GM18517 (cell line): Measurements from ENCODE around the gene ATP6V1C2.

Source experiments
- ATAC-seq: cut with Tn5 transposase; IDR thresholded peaks from one replicate; pipeline ENCODE4 v1.9.1; 2021; ENCODE audit warnings: mild to moderate bottlenecking, moderate library complexity; ENCODE audit not compliant: unreplicated experiment

ATP6V1C2 gene

DNA sequence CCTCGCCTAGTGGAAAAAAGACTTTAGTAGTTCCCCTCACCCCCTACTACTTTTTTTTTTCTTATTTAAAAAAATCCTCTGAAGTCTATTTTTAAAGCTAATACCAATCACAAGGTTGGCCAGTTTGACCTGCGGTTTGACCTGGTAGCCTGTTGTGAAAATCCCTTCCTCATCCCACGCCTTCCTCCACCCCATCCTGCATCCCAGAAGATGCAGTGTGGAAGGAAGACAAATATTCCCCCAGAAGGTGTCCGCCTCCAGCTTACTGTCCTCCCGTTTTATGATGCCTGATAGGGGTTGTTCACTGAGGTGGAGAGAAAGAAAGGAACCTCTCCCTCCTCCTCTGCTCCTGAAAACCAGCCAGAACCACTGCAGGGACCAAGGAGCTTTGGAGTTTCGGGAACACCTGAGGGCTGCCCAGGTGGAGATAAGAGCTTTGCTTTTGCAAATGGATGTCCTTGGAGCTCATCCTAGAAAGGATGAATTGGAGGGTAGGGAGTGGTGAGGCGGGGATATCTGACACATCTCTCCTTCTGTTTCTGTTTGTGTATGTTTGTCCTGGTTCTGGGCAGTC is 909 bp downstream of the ATP6V1C2 start:
- no peak for ATAC-seq

DNA sequence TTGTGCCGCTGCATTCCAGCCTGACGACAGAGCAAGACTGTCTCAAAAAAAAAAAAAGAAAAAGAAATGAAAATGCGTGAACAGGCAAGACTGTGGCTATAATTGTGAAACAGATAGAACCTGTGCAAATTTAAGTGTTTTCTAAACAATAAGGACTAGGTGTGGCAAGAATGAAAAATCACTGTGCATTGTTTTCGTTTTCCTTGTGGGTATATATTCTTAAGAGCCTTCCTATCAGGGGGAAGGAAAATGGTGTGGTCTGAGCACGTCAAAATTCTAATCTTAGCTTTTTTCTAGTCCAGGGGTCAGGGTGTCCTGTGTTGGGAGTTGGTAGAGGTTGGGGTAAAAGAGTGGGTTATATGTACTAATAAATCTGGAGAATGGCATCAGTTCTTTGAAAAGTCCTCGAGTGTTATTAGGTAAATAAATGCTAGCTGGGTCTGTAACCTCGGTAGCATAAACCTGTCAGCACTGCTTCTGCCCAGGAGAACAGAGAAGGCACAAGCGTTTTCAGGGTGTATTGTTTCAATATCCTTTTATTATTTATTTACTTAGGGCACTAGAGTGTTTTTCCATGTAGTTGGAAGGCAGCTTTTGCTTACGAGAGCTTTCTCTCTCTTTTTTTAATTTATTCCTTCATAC is 11.6 kb downstream of the ATP6V1C2 start:
- ATAC-seq = no peak

DNA sequence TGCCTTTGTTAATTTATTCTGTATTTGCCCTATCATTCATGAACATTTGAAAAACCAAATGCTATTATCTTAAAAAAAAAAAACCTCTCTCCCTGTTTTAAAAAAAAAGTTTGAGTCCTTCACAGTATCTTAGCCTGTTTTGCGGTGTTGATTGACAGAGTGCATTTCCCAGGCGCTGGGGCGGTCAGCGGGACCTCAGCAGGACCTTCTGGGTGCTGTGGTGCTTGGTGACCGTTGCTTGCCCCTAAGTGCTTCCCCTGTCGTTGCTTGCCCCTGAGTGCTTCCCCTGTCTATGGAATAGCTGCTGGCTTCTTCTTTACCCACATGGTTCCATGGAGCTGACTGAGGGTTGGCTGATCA is 12.1 kb downstream of the ATP6V1C2 start:
- ATAC-seq = no peak

DNA sequence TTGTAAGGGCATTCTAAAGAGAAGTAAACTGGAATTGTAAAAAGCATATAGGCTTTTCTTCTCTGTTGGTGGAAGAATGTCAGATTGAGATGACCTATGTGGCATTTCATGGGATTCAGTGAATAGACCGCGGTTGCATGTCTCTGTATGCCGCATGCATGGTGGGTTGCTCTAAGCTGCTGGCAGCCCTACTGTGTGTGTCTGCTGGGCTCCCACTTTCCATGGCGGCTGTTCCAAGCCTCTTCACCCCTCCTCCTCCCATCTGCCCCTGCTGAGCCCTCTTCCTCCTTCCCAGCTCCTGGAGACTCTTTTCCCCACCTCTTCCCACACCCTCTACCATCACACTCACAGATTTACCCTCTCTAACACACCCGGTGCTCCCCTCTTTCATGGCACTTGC is 12.6 kb downstream of the ATP6V1C2 start:
- ATAC-seq = no peak

DNA sequence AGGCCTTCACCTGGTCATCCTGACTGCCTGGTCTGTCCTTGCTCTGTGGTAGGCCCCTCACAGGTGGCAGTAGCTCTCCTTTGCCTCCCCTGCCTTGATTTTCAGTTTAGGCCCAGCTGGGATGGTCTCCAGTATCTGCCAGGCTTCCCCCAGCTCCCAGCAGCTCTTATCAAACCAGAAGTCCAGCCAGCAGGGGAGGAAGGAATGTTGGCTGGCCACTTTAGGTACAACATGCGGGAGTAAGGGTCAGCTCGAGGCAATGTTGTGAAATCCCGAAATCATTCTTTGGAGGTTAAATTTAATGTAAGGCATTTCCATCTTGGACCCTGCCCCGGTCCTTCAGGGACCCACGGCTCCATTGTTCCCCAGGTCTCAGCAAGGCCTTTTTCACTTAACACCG is 16.8 kb downstream of the ATP6V1C2 start:
- no peak for ATAC-seq

DNA sequence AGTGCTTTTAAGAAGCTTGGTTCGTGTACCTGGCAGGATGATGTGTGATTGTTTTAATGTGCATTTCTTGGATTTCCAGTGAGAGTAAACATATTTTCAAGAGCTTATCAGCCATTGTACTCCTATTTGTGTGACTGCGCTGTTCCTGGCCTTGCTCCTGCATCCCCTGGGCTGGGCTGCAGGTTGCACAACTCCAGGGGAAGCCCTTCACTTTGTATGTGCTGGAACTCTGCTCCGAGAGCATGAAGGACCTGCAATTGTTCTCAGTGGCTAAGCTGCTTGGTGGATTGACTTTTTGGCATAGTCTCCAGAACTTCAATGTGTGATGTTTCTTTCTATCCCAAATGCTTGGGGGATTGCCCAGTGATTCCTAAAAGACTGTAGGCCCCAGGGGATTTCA is 18.8 kb downstream of the ATP6V1C2 start:
- ATAC-seq = no peak

DNA sequence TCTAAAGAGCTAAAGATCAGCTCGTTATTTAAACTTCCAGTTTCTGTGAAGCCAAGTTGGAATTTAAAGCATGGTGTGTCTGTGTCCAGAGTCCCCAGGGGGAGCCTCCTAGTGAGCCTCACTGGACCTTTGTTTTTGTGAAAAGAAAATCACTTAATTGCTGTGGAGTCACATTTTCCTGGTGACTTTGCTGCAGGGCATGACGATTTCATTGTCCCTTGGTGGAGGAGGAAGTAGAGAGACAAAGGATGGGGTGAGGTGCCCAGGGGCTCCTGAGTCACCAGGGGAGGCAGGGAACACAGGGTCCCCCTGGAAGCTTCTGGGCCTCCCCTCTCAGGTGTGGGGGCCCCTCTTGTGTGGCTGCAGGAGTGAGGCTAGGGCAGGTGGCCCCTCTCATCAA is 19.7 kb downstream of the ATP6V1C2 start:
- no peak for ATAC-seq

DNA sequence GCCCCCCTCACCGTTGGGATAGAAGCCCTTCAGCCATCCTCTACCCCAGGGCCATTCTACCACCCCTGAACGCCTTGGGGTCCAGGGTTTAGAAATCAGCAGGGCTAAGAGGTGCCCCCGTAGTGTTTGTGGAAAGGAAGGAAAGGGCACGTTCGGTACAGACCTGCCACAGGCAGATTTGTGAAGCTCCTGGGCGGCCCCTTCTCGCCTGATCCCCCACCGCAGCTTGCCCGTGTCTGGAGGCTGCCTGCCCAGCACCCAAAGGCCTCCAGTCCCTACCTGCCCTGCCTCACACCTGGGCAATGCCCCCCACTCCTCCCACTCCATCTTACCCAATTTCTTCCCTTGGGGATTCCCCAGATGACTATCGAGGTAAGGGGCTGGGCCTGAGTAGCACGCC is 21.2 kb downstream of the ATP6V1C2 start:
- no peak for ATAC-seq

DNA sequence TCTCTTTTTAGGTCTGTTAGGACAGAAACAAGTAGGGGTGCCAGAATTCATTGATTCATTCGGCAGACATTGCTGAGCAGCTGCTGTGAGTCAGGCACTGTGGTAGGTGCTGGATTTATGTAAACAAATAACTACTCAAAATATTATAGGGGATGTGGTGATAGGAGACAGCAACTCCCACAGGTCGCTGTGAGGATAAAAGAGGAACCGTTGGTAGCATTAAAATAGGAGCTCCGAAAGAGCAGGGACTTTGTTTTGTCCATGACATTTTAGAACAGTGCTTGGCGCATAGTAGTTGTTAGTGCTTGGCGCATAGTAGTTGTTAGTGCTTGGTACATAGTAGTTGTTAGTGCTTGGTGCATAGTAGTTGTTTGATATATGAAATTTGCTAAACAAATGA is 29.2 kb downstream of the ATP6V1C2 start:
- ATAC-seq = no peak

DNA sequence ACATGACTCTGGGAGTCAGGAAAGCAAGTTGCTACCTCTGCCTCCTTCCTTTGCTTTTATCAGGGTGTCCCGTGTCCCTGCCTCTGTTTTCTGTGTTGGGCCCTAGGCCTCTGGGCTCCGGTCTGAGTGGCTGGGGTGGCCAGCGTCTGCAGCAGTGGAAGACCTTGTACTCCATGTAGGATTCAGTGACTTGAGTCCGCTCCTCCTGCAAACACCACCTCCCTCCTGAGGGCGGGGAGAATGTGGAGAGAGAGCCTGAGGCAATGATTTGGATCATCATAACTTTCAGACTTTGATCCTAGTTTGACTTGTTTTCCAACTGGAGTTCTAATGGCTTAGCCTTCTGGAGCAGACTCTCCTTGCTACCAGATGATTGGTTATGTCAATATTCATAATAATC is 30.8 kb downstream of the ATP6V1C2 start:
- ATAC-seq = no peak

DNA sequence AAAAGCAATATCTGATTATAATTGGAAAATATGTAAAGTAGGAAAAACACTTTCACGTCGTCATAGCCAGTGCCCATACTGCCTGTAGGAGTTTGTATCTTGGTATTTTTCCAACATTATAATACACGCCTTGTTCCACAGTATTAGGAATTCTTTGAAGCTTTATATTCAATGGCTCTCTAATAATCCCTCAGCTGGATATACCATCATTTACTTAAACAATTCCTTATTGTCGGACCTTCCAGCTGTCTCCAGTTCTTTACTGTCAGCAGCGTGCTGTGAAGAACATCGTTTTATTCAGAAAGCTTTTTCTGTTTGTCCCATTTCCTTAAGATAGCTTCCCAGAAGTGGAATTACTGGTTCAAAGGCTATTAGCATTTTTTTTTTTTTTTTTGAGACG is 31.7 kb downstream of the ATP6V1C2 start:
- ATAC-seq = no peak

DNA sequence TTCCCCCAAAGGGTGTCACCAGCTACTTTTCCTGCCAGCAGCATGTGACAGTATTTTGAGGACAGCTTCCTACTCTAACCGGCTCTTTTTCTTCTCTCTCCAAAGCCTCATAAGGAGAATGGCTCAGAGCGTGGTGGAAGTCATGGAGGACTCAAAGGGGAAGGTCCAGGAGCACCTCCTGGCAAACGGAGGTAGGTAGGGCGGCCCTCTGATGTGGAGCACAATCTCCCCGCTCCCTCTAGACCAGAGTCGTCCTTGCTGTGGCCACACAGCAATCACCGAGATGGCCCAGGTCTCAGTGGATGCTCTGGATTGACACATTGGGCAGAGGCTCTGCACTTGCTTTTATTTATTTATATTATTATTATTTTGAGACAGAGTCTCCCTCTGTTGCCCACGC is 32.4 kb downstream of the ATP6V1C2 start:
- no peak for ATAC-seq

DNA sequence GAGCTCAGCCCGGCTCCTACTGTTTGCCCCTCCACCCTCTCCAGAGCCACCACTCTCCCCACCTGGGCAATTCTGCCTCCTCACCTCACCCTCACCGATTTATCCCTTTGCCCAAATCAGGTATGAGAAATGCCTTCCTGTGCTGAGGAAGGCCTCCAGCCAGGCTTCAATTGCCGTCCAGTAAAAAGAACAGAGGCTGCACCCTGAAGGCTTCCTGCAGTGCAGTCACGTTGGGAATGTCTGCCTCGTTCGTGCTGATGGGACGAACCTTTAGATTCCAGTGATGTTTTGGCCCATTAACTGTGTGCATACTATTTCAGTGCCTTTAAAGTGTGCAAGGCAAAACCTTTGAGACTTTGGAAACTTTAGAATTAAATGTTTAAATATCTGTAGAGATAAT is 34.2 kb downstream of the ATP6V1C2 start:
- no peak for ATAC-seq

DNA sequence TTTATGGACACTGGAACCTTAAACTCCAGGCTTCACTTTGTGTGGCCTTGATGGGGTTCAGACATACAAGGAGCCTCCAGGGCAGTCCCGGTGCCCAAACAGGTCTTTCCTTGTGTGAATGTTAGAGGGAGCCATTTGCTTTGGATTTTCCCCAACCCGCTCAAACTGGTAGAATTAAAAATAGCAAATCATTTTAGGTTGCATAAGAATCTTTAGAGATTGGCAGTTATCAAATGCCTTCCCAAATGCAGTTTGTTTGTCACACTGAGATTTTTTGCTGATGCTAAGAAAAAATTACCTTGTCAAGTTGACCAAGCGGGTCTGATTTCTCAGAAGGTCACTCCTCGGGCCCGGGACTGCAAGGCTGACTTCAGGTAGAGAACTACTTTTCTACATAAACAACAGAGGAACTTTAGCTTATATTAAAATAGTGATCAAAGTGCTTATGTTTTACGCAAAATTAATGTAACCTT is 36.4 kb downstream of the ATP6V1C2 start:
- no peak for ATAC-seq

DNA sequence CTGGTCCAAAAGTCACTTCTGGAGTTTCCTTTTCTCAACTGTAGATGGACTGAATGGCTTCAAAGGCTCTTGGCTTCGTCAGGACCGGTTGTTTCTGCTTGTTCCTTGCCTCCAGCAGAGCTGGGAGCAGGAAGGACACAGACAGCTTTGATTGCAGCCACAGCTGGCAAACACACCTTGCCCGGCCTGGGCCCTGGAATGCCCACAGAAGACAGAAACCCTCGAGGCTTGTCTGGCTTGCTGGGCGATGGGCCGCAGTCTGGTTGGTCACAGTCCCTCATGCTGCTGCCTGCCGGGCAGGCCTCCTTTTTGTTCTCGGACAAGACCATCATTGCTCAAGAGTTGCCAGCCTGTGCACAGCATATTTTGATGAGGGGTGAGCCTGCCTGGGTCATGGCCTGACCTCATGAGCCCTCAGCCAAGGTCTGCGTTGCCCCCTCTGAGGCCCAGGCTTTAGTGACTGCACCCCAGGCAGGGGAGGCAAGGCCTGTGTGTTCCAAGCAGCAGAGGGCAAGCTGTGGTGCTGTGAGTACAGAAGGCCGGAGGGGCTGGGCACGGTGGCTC is 37.8 kb downstream of the ATP6V1C2 start:
- no peak for ATAC-seq

DNA sequence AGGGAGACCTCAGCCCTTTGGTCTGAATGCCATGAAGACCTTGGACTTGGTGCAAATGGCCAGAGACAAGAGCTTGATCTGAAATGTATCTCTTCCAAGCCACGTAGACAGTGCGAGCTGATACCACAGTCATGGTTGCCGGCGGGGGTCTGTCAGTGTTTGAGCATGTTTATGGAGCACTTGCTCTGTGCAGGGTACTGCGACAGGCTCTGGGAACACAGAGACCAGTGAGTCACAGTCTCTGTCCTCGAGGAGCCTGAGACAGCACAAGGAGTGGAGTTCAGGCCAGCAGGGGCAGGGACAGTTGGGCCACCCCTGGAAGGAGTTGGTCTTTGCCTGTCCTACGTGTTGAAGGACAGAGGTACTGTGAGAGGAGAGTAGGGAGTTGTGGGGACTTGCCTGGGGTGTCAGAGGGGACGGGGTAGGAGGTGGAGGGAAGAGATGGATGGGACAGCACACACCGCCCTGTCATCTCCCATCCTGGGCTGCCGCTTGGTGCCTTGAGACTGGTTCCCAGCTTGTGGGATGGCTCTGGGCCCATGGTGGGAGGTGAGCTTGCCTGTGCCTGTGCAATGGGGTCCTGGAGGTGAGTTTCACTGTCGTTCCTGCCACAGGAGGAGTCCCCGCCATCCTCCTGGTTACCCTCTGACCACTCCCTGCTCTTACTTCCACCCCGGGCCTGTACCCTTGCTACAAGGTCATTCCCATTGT is 39.5 kb downstream of the ATP6V1C2 start:
- no peak for ATAC-seq

DNA sequence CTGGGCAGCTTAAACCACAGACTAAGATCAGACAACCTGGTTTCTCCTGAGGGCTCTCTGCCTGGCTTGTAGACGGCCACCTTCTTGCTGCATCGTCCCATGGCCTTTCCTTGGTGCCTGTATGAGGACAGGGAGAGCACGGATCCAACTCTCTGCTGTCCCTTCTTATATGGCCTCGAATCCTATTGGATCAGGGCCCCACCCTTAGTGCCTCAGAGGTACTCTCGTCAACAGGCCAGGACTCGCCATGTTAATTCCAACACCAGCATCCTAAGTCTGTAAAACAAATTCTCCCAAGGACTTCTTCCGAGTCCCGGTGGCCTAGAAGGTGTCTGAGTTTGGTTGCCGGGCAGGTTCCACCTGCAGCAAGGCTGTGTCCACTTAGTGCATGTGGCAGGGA is 40.2 kb downstream of the ATP6V1C2 start:
- ATAC-seq = no peak

DNA sequence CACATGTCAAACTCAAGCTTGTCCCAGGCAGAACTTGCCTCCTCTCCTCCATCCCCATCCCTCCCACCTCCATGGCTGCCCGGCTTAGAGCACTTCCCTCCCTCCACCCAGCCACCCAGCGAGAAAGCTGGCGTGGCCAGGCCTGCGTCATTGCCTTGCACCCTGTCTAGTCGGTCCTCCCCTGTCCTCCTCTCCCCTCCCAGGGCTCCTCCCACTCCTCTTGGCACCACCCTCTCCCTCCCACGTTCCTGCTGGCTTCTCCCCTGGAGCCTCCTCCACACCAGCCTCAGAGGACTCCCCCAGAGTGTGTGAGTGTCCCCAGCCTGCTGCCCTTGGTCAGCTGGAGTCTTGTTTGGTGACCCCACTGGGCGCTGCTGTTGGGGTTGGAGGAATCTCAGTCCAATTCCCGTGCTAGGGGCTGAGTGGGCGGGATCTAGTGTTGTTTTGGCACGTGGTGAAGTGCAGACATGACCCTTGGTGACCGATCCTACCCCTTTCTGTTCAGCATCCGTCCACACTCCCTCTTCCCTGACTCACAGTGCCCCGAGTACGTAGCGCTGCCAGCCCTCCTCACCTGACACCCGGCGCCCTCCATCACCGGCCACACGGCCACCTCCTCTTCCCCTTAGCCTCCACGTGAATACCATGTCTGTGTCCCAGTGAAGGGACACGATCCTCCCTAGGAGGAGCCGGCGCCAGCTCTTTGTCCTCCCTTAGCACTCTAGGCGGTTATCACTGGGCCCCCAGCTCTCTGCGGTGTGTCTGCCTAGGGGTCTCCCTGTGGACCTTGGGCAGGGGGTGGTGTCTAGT is 41.4 kb downstream of the ATP6V1C2 start:
- ATAC-seq = no peak

DNA sequence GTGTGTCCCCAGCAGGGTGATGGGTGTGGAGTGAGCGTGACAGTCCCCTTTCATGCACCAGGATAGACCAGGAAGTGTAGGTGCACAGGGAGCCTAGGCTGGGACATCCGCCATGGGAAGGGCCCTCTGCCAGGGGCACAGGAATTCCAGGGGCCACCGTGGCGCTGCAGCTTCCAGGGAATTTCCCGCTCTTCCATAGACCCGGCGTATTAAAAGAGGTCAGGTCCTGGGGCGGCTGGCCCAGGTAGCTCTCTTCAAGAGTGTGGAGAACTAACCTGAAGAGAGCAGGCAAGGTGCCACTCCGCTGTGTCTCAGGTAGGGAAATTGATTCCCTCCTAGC is 42.0 kb downstream of the ATP6V1C2 start:
- ATAC-seq = no peak

DNA sequence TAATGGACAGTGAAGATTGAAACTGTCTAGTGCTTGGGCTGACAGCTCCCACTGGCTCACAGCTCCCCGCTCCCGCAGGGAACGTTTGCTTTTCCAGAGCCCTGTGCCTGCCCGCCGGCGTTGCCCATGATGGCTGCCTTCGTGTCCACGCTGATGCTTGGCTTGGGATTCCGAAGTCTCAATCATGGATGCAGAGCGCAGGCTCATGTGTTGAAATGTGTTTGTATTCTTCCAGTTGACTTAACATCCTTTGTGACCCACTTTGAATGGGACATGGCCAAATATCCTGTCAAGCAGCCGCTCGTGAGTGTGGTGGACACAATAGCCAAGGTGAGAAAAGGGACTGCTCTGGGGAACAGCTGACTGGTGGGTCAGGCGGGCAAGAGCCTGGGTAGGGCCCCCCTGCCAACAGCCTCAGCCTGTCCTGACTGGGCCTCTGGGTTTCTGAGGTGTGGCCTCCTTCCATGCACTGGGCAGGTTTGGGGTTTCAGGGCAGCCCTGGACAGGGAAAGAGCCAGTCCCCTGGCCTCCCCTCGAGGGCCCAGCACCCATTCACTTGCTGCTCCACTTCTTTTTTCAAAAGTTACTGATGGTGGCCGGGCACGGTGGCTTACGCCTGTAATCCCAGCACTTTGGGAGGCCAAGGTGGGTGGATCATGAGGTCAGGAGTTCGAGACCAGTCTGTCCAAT is 42.8 kb downstream of the ATP6V1C2 start:
- no peak for ATAC-seq

DNA sequence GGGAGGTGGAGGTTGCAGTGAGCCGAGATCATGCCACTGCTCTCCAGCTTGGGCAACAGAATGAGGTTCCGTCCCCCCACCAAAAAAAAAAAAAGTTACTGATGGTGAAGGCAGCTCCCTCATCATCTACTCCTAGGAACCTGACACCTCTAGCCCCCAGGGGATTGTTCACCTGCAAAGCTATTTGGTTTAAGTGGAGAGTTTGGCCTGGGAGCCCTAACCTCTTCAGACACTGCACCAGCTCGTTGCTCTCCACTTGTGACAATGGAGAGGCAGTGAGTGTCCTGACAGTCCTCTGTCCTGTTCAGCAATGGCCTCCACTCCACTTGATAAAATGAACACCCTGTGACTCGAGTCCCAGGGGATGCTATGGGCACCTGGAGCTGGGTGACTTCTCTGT is 43.5 kb downstream of the ATP6V1C2 start:
- no peak for ATAC-seq
